GM18499 (cell line): Measurements from ENCODE around the gene TMEM273.

ENCODE experiments used
- ATAC-seq: cut with Tn5 transposase; IDR thresholded peaks from one replicate; pipeline ENCODE4 v1.9.1; 2021; ENCODE audit warnings: moderate number of reproducible peaks; ENCODE audit not compliant: insufficient read depth, unreplicated experiment

TMEM273 gene

DNA sequence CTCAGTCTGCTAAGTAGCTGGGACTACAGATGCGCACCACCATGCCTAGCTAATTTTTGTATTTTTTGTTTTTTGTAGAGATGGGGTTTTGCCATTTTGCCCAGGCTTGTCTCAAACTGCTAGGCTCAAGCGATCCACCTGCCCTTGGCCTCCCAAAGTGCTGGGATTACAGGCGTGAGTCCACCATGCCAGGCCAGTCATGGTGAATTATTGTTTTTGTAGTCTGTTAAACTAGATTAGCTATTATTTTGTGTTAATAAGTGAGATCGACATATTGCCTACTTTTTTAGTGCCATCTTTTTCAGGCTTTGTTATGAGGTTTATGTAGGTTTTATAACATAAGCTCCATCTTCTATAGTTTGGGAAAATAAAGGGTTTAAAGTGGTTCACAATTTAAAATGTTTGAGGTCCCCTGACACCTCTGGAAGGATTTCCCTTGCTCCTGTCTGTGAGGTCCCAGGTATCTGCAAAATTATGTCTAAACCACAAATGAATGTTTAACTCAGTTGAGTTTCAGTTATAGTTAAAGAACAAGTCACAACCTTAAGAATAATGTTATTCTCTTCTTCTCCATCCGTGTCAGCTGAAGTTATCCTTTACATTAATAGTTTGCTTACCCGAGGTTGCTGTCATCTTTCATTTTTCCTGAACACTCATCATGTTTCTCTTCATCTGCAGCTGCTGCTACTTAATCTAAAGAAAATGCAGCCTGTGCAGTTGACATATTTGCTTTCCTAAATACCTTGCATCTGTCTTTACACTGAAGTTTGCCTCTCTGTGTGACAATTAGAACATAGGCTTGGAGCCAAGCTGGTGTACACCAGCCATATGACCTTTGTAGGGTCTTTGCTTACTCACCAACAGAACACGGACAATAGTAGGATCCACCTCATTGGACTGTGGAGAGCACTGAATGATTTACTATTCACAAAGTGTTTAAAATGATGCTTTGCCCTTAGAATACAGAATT, 63.9 kb downstream of the TMEM273 start:
- ATAC-seq: no peak

DNA sequence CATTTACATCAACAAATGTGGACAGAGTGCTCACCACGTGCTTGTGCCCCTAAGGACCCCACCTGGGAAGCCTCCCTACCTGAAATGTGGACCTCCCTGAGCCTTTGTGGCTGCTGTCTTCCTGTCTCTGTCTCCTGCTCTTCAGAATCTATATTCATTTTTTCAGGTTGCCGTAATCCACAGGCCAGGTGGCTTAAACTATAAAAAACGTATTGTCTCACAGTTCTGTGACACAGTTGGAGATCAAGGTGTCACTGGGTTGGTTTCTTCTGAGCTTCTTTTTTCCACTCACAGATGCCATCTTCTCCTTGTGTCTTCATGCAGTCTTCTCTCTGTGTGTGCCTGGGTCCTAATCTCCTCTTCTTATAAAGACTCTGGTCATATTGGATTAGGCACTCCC, 67.3 kb downstream of the TMEM273 start:
- no peak for ATAC-seq

DNA sequence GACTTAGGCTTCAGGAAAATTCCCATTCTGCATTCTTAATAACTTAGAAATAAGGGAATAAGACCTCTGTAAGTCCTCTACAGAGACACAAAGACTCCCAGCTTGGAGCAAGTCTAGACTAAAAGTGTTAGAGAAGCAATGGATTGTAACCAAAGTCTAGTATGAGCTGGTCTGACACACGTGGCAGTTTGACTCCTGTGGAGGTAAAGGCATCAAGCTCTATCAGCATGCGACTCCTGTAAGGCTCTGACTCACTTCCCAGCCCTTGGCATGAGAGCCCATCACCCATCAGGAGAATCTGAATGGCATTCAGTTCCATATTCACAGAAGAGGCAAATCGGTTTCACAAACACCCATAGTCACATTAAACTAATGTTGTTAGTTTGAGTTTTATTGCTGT, 68.4 kb downstream of the TMEM273 start:
- ATAC-seq: no peak

DNA sequence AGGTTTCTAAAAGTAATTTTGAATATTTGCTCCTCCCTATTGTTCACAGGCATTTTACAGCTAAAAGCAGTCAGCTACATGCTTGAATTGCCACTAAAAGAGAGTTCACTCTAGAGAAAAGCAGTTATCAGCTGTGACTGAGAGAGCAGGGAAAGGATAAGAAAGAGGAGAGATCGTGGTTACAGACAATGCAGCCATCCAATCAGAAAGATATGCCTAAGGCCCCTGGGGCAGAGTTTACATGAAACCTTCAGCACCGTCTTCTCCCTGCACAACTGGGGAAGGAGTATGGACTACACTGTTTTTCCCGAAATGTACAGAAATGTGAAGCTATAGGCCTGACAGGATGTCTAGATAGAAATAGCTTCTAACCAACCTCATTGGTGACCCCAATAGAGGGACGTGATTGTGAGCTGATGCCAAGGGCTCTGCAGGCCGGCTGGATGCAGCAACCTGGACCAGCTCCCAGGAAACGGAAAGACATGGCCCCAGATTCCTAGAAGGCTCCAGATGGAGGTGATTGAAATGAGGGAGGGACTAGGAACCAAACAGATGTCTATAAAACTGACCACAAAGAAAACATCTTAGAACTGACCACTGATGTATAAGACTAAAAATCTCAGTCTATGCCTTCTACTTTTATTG, 69.6 kb downstream of the TMEM273 start:
- no peak for ATAC-seq

DNA sequence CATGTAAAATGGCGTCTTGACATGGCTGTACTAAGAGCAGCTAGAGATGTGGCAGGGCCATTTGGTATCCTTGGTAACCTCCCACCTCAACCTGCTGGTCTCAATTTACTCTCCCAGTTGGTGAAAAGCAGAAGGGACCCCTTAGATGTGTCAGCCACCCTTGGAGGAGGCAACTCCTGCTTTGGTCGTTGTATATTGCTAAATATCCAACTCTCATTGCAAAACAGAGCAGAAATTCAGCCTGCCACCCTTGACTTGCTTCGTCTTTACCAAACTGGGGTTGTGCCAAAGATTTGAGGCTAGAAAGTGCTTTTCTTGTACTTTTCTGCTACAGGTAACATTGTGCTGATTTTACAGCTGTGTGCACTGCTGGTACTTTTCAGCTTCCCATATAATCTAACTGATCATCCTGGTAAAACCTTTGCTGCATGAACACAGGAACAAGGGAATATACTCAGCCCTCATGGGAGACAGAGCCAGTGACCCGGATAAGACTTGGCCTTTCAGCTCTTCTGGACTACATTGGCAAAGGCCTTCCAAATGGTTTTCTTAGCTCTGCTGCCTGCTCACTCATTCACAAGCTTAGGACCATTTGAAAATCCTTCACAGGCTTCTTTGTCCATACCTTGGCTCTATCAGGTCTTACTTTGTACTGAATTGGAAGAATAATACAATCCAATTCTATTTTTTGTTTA, 70.7 kb downstream of the TMEM273 start:
- ATAC-seq: no peak

DNA sequence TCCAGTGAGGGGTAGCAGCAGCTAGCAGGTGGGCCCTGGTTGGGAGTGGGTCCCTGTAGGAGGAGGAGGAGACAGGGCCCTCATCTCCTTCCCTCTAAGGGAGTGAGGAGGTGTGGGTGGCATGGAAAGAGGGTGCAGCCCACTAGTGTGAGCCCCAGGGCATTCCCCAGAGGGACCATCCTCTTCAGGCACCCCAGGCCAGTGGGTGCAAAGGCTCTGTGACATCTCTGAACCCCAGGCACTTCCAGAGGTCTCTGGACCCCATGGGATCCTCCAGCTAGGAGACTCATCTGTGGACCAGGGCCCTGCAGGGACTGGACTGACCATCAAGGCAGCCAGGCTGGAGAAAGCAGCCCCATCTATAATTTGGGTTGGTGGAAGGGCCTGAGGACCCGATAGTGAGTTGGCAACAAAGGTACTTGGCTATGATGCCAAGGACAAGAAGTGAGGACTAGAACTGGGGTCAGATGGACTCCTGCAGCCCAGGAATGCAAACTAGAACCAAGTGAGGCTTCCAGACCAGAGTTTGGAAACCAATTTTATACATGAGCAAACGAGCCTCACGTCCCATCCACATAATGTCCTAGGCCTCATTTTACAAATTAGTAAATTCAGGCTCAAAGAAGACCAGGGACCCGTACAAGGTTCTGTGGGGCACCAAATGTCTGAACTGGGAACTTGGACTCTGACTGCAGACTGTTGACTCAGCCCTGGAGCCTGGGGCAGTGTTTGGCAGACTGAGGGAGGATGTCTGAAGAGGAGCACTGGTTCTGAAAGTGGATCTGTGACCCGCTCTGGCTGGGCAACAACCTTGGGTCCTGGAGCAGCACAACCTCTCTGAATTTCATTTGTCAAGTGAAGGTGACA, 71.4 kb downstream of the TMEM273 start:
- no peak for ATAC-seq

DNA sequence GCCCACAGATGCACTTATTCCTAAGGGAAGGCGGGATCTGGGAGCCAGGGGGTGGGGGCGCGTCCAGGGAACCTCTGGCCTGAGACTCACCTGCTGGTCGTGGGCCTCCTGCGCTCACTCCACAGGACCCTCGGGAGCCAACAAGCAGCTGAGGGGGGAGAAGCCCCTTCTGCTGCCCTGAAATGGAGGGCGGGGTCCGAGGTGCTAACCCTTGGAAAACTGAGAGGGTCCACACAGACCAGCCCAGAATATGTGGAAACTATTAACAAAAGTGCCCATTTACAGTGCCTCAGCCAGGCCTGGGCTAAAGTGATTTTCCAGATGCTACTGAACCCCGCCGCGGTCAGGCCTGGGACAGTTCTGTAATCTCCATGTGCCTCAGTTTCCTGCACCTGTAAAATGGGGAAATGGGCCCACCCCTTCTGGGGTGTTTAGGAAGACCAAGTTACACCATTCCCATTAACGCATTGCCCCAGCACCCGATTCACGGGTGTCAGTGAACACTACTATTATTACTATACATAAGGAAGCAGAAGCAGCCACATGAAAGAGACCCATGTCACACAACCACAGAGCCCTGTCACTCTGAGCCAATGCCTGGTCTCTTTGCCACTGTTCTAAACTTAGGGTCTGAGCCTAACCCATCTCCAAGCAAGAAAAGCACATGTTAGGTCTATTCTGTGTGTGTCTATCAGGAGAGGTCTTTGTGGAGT, 72.2 kb downstream of the TMEM273 start:
- no peak for ATAC-seq

DNA sequence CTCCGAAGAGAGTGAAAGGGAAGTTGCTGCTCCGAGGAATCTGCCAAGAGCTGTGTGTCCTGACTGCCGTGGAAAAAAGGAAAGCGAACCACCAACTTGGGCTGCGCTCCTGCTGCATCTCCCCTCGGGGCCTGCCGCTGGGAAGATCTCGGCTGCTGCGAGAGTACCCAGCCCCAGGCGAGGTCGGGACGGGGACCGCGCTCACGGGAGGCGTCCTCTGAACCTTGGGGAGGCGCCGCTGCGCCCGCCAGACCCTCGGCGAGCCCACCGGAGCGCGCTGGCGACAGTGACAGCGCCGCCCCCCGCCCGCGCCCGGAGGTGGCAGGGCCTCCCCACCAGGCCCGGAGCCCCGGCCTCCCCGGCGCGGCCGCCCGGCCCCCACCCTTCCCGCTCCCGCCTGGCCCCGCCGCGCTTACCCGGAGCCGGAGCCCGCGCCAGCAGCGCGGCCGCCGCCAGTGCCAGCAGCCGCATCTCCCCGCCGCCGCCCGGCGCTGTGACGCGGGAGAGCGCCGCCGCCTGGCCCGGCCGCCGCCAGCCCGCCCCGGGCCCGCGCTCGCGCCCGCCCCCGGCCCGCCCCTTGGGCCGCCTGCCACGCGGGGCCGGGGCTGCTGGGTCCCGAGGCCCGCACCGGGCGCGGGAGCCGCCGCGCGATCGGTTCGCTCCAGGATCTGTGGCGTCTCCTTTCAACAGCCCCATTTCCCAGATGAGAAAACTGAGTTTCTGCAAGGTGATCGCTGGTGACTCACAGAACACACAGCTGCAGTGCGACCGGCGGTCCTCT, 73.0 kb downstream of the TMEM273 start, which contains the start of gene VSTM4:
TSS of gene VSTM4 (minus strand) at position 508 of the 781 bp plus-strand sequence. CDS start at position 471, 37 bp downstream.
- no peak for ATAC-seq

DNA sequence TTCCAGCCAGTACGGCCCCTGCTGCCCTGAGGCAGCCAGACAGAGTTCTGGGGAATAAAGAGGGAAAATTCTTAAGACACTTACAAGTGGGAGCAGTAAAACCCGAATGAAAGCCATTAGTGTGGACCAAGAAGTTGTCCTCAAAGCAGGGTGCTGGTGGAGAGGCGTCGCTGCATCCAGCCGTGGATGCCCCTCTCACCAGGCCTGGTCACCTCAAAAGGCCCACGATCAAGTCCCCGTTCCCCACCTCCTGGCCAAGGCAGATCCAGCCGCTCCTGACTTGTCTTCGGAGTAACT, 73.5 kb downstream of the TMEM273 start:
- ATAC-seq: no peak

DNA sequence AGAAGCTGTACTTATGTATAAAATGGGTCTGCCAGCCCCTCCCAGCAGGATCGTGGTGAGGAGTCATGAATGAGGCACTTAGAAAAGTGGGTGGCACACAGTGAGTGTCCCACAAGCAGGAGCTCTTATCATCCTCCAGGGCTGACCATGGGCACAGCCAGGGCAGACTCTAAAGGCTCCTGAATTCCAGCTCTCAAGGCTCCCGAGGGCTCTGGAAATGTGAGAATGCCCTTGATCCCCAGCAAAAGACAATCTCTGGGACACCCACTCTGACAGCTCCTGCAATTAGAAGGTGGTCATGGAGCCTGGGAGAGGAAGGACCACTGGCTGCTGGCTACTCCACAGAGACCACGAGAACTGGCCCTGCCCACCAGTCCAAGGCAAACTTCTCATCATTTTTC, 74.5 kb downstream of the TMEM273 start:
- ATAC-seq: no peak

DNA sequence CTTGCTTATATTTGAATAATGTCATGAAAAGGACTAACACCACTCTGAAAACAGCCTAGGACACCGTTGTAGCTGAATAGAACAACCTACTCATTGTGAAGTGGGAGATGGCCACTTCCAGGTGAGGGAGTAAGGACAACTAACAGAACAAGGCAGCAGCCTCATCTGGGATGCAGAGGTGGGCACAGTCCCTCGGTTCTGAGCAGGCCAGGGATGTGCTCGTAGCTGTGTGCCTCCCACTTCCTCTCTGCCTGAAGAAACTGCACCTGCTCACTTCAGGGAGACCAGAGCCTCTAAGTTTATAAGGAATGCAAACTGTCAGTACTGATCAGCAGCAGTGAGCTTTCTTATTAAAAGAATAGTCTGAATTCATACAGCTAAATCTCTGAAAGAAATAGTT, 75.3 kb downstream of the TMEM273 start:
- ATAC-seq: no peak

DNA sequence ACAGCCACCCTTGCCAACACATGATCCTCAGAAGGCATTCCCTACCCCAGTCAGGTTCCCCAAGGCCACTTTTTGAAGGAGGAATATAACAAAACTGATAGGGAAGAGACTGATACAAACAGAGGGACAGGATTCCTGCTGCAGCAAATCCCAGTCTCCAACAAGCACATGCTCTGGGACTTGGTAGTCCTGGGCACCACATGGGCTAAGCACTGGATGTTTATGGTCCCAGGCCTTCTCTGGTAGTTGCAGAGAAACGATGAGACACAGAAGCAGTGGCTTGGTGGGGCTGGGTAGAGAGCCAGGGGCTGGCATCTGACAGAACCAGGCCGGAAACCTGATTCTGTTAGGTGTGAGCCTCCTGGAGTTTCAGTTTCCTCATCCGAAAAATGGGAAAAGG, 76.1 kb downstream of the TMEM273 start:
- ATAC-seq: no peak

DNA sequence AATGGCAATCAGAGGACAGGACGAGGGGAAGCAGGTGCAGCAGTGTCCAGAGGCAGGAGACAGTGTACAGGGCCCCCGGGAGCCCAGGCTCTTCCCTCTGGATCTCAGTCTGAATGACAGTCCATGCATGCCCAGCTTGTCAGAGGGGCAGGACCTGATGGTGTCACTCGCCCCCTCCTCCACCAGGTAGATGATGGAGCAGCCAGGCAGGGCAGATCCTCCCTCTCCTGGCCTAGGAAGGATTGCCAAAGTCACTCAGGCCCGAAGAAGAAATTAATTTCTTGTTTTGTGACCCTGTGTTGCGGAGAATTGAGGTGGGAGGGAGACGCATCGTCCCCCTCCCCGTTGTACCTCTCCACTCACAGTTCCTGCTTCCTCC, 76.9 kb downstream of the TMEM273 start:
- no peak for ATAC-seq

DNA sequence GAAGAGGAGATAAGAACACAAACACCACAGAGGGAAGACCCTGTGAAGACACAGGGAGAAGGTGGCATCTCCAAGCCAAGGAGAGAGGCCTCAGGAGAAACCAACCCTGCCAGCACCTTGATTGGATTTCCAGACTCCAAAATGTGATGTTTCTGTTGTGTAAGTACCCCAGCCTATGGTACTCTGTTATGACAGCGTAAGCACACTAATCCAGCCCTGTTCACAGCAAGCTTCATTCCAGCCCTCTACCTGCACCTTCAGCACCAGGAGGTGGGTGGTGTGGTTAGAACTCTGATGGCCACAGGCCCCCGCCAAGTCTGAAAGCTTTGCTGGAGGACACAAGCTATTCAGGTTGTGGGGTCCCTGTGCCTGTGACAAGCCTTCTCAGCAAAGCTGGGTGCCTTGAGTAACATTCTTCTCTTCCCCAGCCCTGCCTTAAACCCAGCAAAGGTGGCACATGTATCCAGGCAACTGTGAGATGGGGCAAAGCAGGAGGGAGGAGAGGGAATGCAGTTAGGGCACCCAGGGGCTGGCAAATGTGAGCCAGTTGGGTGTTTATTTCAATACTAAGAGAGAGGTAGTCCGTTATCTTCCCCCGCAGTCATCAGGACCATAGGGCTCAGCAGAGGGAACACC, 77.4 kb downstream of the TMEM273 start:
- ATAC-seq: no peak

DNA sequence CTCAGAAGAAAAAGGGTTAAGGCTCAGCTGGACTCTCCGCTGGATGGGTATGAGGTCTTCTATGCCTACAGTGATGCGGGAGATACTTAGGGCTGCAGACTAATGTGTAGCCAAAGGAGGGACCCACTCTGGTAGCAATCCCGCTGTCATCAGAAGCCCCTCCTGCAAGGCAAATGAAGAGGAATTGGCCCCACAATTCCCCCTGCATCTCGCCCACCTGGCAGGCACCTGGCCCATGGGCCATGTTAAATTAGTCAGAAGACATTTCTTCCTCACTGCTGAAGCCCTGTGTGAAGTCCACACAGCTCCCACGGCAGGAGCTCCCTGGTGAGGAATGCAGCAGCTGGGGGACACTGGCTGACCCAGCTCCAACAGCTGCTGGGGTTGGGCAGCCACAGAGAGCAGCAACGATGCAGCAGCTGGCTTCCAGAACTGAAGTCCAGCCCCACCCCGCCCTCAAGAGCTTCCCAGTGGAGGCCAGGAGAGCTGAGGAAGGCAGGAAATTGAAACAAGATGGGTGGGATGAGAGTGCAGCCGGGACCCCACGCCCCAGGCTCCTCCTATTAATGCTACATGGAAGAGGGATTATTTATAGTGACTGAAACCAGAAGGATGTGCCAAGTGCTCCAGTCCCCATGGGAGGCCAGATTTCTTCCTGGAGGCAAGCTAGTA, 78.4 kb downstream of the TMEM273 start:
- ATAC-seq: no peak

DNA sequence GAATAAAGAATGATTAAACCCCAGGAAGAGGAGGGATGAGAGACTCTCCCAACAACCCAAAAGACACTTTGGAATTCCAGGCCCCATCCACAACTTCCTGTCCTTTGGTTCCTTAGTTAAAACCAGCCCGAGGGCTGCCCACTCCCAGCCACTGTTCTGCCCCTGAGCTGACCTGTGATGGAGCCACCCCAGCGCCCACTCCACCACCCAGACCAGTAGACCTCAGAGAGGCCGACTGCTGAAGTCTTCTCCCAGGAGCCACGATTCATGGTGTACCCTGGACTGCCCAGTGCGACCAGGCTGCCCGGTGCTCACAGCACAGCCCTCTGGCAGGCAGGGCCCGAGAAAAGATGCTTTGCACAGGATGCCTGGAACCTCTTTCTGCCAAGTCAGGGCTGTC, 79.5 kb downstream of the TMEM273 start:
- no peak for ATAC-seq

DNA sequence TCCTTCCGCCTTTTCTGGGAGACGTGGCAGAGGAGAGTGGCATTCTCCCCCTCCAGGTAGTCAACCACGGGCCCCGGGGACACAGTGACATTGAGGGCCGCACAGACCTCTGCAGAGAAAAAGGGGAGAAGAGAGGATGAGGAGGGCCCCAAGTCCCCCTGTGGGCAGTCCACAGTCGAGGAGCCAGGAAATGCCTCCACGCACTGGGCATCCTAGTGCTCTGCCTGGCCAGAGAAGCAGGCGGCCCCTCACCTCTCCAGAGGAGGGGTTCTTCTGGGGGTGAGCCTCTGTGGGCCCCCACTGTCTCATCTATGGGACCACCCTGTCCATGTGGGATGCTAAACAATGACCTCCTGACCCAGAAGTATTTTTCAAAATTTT, 80.3 kb downstream of the TMEM273 start:
- ATAC-seq: no peak
